DMS53 treated with DMSO at 0.1 percent for 48 hours (cell line): ENCODE measurements around the gene FGGY.
"Not testable (repeated sequence)": the region's sequence is repeated elsewhere in the genome, so short reads cannot be mapped to it uniquely, and the experiment has no call there.

Experiments used
- DNase-seq: peaks from one replicate; lab custom pipeline; 2025; ENCODE audit not compliant: unreplicated experiment; lab: John Stamatoyannopoulos, UW

The FGGY gene

GRCh38 chr1:59505596-59506028 is 208.7 kb downstream of the FGGY start:
- DNase-seq: no peak

- no peak for DNase-seq
Observed at GRCh38 chr1:59506952-59507351, 210.1 kb downstream of the FGGY start.

- DNase-seq: no peak
Observed at GRCh38 chr1:59509341-59509875, 212.5 kb downstream of the FGGY start.

GRCh38 chr1:59510249-59510648 is 213.4 kb downstream of the FGGY start:
- no peak for DNase-seq

DNA sequence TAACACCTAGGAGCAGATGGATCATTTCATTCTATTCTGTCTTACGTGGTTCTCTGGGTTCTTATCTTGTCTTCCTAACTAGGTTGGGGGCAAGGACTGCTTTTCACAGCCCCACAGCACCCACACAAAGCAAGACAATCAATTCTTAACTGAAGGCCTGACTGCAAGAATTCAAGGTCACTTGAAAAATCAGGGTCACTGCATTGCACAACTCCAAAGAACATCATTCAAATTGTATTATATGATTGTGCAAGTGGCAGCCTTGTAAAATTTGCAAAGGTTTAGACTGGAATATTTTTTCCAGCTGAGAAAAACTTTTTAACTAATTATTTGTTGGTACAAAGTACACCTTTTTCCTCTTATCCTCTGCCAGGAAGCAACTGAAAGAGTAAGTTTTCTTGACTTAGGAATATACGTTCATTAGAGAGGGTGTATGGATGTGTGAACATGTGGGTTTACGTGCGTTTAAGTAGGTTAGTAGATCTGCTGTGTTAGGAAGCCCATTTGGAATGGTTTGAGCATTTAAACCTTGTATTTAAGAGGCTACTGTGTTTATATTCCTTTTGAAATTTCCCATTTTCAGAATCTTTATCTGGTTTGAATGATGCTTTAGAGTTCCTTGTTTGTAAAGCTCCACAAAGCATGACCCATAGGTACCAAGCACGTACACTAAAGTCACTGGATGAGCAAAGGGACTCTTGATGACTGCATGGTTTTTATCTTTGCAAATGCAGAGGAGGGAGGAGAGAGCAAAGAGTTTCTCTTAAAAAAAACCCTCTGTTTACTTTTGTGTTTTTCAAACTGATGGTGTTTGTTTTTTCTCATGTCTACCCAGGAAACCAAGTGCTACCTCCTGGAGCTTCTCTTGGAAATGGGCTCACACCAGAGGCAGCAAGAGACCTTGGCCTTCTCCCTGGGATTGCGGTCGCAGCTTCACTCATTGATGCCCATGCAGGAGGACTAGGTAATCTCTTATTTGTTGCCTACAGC is 214.9 kb downstream of the FGGY start:
- no peak for DNase-seq

DNA sequence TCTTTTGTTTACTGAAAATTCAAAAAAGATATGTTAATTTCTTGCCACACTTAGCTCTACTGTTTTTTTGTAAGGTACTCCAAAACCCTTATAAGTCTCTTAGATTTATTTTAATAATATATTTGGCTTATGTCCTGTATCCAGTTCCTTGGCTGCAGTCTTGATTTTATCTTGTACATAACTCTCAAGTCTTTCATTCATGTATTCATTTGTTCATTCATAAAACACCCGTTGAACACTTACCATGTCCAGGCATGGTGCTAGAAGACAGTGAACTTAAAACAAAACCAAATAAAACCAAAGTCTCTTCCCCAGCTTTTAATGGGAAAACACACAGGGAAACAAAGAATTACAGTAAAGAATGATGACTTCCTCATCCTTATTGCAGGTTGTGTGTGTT is 215.8 kb downstream of the FGGY start:
- DNase-seq: no peak

- DNase-seq: no peak
Observed at GRCh38 chr1:59514061-59514909, 217.4 kb downstream of the FGGY start.

- DNase-seq: no peak
Observed at GRCh38 chr1:59516881-59517280, 220.0 kb downstream of the FGGY start.

- DNase-seq: no peak
Observed at GRCh38 chr1:59520194-59520593, 223.3 kb downstream of the FGGY start.

GRCh38 chr1:59520827-59521418 is 224.0 kb downstream of the FGGY start:
- no peak for DNase-seq

DNA sequence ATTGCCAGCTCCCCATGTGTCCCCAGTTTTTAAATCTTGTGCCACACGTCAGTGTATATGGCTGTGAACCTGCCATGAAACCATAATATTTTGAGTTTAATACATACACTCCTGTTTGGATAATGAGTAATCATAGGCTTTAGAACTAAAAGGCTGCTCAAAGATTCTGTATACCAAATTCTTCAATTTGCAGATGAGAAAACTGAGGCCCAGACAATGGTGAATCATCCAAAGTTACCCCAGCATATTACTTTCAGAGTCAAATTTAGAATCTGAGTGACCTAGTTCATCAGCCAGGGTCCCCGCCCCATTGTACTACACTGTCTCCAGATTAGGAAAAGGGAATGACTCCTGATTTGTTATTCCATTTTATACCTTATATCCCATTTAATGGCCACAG is 224.6 kb downstream of the FGGY start:
- DNase-seq: no peak

GRCh38 chr1:59522925-59523505 is 226.1 kb downstream of the FGGY start:
- DNase-seq: no peak

GRCh38 chr1:59523745-59524450 is 227.0 kb downstream of the FGGY start:
- no peak for DNase-seq

DNA sequence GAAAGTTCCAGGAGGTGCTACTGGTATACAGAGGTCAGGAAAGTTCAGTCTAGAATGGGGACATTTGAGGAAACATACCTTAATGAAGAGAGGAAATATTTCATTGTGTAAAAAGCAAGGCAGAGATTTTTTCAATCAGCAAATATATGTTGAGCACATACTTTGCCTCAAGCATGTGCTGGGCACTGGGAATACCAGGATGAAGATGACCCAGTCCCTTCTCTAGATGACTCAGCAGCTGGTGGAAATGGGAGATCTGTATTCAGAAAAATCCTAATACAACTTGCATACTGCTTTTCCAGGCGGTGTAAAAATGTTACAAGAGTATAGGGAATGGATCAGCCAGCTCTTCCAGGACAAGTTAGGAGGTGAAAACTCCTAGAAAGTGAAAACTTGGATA is 229.3 kb downstream of the FGGY start:
- DNase-seq: no peak

DNA sequence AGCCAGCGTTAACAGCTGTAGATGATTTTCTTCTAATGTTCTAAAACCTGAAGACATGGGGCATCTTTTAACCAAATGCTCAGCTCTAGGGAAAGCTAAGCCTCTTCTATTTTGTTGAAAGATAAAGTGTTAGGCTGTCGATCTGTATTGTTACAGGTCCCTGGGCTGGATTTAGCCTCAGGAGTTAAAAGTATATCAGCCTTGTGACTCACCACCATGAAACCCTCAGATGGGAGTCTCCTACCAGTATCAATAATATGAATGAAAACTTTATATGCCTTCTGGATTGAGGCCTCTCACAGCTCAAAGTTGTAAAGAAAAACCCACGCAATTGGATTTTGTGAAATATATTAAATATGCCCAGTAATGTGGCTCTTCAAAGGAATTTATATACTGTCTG is 231.6 kb downstream of the FGGY start:
- DNase-seq: no peak

GRCh38 chr1:59528900-59529299 is 232.0 kb downstream of the FGGY start:
- no peak for DNase-seq

- DNase-seq: no peak
Observed at GRCh38 chr1:59530119-59530518, 233.2 kb downstream of the FGGY start.

GRCh38 chr1:59532102-59532501 is 235.2 kb downstream of the FGGY start:
- DNase-seq: no peak

DNA sequence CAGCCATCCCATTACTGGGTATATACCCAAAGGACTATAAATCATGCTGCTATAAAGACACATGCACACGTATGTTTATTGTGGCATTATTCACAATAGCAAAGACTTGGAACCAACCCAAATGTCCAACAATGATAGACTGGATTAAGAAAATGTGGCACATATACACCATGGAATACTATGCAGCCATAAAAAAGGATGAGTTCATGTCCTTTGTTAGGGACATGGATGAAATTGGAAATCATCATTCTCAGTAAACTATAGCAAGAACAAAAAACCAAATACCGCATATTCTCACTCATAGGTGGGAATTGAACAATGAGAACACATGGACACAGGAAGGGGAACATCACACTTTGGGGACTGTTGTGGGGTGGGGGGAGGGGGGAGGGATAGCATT is 241.6 kb downstream of the FGGY start:
- DNase-seq: not testable (repeated sequence)
